Tibial artery (tissue), 4 donors: ENCODE measurements around the gene CPED1.

Experiments
- DNase-seq, 2 donors: peaks; one replicate each; pipeline ENCODE4 v3.0.0-alpha.2; 2019
- H3K27ac ChIP-seq, 2 donors: fragments of 200-600 bp; sonication (generic) in 1 of 2; 1 replicate in 1 of 2; 2 replicates in 1 of 2; pipeline ENCODE4 v1.5.1; 2018 to 2019; ENCODE audit warnings: mild to moderate bottlenecking in 1 of 2
- H3K27me3 ChIP-seq, 2 donors: fragments of 200-600 bp; sonication (generic) in 1 of 2; one replicate each; pipeline versions ENCODE4 v1.5.1 to v1.6.0; 2016 to 2019
- H3K36me3 ChIP-seq, 3 donors: fragments of 200-600 bp; sonication (generic) in 2 of 3; one replicate each; pipeline ENCODE4 v1.5.1; 2016 to 2019; ENCODE audit warnings: mild to moderate bottlenecking in 2 of 3
- H3K4me1 ChIP-seq, 4 donors: fragments of 200-600 bp; sonication (generic) in 2 of 4; 1 replicate in 3 of 4; 2 replicates in 1 of 4; pipeline ENCODE4 v1.5.1; 2016 to 2019
- H3K4me3 ChIP-seq, 2 donors: fragments of 200-600 bp; sonication (generic) in 1 of 2; 1 replicate in 1 of 2; 2 replicates in 1 of 2; pipeline ENCODE4 v1.5.1; 2018 to 2019; ENCODE audit warnings: mild to moderate bottlenecking in 2 of 2
- H3K9me3 ChIP-seq, 3 donors: fragments of 200-600 bp; sonication (generic) in 1 of 3; one replicate each; pipeline ENCODE4 v1.5.1; 2016 to 2019
- intact Hi-C: fragments of 100-400 bp; cut with DNase I; formaldehyde crosslinking; loops from one replicate; pipeline ENCODE4 v1.15.0; 2023; ENCODE audit warnings: low total_unique reads
- TF ChIP-seq, protein P1 (sequence below), 2 experiments: fragments of 200-600 bp in 1 of 2; fragments of 450-650 bp in 1 of 2; IDR thresholded peaks; one replicate each; pipeline ENCODE4 v1.5.1; 2017 to 2019; ENCODE audit warnings: antibody characterized with exemption in 2 of 2, mild to moderate bottlenecking in 1 of 2, moderate library complexity in 1 of 2

The CPED1 gene

DNA sequence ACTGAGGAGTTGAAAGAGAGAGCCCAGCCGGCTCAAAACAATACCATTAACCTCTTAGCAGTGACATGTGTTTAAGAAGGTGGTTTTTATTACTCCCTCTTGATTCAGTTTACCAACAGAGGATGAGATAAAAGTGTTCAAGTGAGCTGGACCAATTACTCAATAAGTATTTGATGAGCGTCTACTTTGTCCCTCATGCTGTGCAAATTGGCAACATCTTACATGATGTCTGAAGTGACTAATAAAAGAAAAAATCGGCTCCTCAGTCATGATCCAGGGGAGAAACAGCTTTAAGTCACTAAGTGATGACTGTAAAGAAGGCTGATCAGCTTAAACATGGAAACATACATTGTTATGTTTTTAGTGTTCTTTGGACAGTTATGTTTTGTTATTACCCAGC lies 348.1 kb downstream of the CPED1 start:
- intact Hi-C loops, result no loop called here
- DNase-seq, result no peak
- Histone ChIP-seq H3K9me3 (no peaks in the 10 kb centered on the region), H3K36me3 (no peaks in the 10 kb centered on the region), H3K27ac (no peak overlapping the region), H3K27me3 (peaks cover 0 to 41% of the 10 kb centered on the region in 2 donors), H3K4me3 (no peak overlapping the region), H3K4me1 (no peaks in the 10 kb centered on the region)
- TF ChIP-seq, protein P1, sequence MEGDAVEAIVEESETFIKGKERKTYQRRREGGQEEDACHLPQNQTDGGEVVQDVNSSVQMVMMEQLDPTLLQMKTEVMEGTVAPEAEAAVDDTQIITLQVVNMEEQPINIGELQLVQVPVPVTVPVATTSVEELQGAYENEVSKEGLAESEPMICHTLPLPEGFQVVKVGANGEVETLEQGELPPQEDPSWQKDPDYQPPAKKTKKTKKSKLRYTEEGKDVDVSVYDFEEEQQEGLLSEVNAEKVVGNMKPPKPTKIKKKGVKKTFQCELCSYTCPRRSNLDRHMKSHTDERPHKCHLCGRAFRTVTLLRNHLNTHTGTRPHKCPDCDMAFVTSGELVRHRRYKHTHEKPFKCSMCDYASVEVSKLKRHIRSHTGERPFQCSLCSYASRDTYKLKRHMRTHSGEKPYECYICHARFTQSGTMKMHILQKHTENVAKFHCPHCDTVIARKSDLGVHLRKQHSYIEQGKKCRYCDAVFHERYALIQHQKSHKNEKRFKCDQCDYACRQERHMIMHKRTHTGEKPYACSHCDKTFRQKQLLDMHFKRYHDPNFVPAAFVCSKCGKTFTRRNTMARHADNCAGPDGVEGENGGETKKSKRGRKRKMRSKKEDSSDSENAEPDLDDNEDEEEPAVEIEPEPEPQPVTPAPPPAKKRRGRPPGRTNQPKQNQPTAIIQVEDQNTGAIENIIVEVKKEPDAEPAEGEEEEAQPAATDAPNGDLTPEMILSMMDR (IDR thresholded peaks at IDR 0.05), result no peak

DNA sequence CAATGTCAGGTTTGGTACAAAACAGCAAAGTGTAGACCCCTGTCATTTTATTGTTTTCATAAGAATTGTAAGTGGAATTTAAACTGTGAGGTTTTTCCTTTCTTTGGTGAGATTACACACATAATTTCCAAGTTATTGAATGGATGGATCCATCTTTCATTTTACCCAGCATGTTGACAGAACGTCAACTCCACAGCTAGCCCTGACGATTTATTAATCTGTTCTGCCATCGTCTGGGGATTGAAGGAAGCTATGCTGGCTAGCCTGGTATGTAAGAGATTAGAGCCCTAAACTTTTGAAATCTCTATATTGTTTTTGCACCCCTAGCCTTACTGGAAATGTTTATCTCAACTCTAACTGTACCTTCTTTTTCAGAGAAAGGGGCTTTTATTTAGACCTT lies 348.9 kb downstream of the CPED1 start:
- peaks cover 0 to 32% of the 10 kb centered on the region in 2 donors for H3K27me3 ChIP-seq
- no peaks in the 10 kb centered on the region for H3K9me3 ChIP-seq
- intact Hi-C loops, result no loop called here
- no peak overlapping the region for H3K27ac ChIP-seq
- TF ChIP-seq, protein P1 (IDR thresholded peaks at IDR 0.05), result no peak
- H3K4me1 ChIP-seq, result no peaks in the 10 kb centered on the region
- no peak overlapping the region for H3K4me3 ChIP-seq
- H3K36me3 ChIP-seq, result peaks cover 0 to 2% (median 0%) of the 10 kb centered on the region in 3 donors
- no peak for DNase-seq

DNA sequence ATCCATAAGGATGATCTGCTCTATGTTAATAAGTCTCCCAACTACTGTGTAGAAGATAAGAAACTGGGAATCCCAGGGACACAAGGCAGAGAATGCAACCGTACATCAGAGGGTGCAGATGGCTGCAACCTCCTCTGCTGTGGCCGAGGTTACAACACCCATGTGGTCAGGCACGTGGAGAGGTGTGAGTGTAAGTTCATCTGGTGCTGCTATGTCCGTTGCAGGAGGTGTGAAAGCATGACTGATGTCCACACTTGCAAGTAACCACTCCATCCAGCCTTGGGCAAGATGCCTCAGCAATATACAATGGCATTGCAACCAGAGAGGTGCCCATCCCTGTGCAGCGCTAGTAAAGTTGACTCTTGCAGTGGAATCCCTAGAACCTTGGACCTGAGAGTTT lies 350.6 kb downstream of the CPED1 start:
- peaks cover 0 to 4% (median 0%) of the 10 kb centered on the region in 3 donors for H3K36me3 ChIP-seq
- DNase-seq, result no peak
- intact Hi-C loops, result no loop called here

DNA sequence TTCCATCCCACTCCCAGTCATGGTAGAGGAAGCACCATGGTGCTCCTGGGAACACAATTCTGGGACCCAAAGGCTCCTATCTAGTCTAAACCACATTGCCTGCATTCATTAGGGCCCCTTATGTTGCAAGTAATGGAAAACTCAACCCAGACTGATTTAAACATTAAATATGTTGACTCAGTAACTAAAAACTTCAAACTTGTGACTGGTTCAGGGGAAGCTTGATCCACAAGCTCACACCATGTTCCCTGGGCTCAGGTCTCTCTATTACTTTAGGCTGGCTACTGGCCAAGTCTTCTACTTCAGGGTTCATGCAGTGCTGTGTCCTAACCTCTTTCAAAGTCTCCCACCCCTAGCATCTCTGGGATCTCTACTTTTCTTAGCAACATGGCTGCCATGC lies 353.4 kb downstream of the CPED1 start:
- intact Hi-C loops, result no loop called here
- TF ChIP-seq, protein P1 (IDR thresholded peaks at IDR 0.05), result no peak
- Histone ChIP-seq H3K27me3 (no peaks in the 10 kb centered on the region), H3K4me1 (no peaks in the 10 kb centered on the region), H3K27ac (no peak overlapping the region), H3K4me3 (no peak overlapping the region), H3K36me3 (peaks cover 0 to 13% (median 4%) of the 10 kb centered on the region in 3 donors), H3K9me3 (no peaks in the 10 kb centered on the region)
- no peak for DNase-seq

More for the DNA sequence above, 350.6 kb downstream of the CPED1 start:
- TF ChIP-seq, protein P1 (IDR thresholded peaks at IDR 0.05), result no peak
- no peaks in the 10 kb centered on the region for H3K9me3 ChIP-seq
- H3K27ac ChIP-seq, result no peak overlapping the region
- H3K27me3 ChIP-seq, result peaks cover 0 to 18% of the 10 kb centered on the region in 2 donors
- no peak overlapping the region for H3K4me3 ChIP-seq
- H3K4me1 ChIP-seq, result no peaks in the 10 kb centered on the region

DNA sequence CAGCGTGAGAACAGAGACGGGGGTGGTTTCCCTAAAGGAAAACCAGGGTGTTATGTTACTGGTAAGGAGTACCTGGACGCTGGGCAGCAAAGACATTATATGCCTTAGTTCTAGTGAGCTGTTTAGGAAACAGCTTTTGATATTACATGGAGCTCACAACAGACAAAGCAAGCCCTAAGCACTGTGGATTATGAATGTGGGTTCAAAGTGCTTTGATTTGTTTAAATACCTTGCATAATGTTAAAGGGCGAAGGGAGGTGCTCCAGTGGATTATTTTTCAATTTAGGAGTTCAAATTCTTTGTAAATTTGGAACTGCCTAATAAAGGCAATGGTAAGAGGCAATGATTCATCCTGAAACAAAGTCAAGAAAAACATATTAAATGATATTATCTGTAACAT lies 354.1 kb downstream of the CPED1 start:
- Histone ChIP-seq H3K9me3 (no peaks in the 10 kb centered on the region), H3K36me3 (peaks cover 4 to 19% (median 4%) of the 10 kb centered on the region in 3 donors), H3K4me3 (no peak overlapping the region), H3K27ac (no peak overlapping the region), H3K4me1 (no peaks in the 10 kb centered on the region), H3K27me3 (no peaks in the 10 kb centered on the region)
- intact Hi-C loops, result no loop called here
- DNase-seq, result no peak
- TF ChIP-seq, protein P1 (IDR thresholded peaks at IDR 0.05), result no peak

DNA sequence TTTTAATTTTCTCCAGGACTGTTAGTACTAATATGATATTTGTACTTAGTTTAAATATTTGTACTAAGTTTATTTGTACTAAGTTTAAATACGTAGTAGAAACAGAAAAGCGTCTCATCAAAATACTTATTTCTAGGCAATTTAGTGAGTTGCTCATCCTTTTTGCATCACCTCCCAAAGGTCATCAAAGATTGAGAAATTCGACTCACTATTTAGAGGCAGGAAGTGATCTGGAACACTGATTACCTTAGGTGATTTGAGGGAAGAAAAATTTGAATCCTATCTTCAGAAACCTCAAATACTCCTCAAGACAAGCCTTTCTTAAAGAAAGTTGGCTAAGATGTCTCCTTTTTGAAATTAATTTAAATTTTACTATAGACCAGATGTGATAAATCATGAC lies 354.8 kb downstream of the CPED1 start:
- TF ChIP-seq, protein P1 (IDR thresholded peaks at IDR 0.05), result no peak
- no peaks in the 10 kb centered on the region for H3K9me3 ChIP-seq
- no peaks in the 10 kb centered on the region for H3K4me1 ChIP-seq
- no peaks in the 10 kb centered on the region for H3K27me3 ChIP-seq
- peaks cover 4 to 19% (median 4%) of the 10 kb centered on the region in 3 donors for H3K36me3 ChIP-seq
- no peak overlapping the region for H3K4me3 ChIP-seq
- H3K27ac ChIP-seq, result no peak overlapping the region
- no peak for DNase-seq
- intact Hi-C loops, result no loop called here
